Body of pancreas (tissue), 4 donors: ENCODE results near the gene ZCCHC17. TPM values are rescaled to one million over a fixed set of nuclear protein-coding genes. Genes with fewer than 3 reads are reported as not detected.
A peak's percentile ranks its signal among the peaks of the same experiment; 100 is the strongest.
"Not testable (repeated sequence)": the region's sequence is repeated elsewhere in the genome, so short reads cannot be mapped to it uniquely, and the experiment has no call there.

Experiments
- ATAC-seq: fragments of 150-250 bp; one replicate; pipeline ENCODE4 v1.9.1; 2016
- DNase-seq, 4 donors: peaks; one replicate each; pipeline ENCODE4 v3.0.0-alpha.2; 2019
- H3K27ac ChIP-seq, 4 donors: fragments of 200-600 bp; sonication (generic); 1 replicate in 3 of 4; 2 replicates in 1 of 4; pipeline versions ENCODE4 v1.5.1 to v1.6.1; 2016 to 2019; ENCODE audit warnings: mild to moderate bottlenecking in 1 of 4, mixed read lengths in 1 of 4, moderate library complexity in 1 of 4
- H3K27me3 ChIP-seq, 2 donors: fragments of 200-600 bp; sonication (generic); one replicate each; pipeline ENCODE4 v1.6.0; 2016; ENCODE audit warnings: mild to moderate bottlenecking in 1 of 2
- H3K36me3 ChIP-seq, 2 donors: fragments of 200-600 bp; sonication (generic); replicated peaks in 1 of 2; 2 replicates each; pipeline ENCODE4 v1.5.1; 2016; ENCODE audit warnings: low read depth in 2 of 2; ENCODE audit not compliant: insufficient read depth in 1 of 2
- H3K4me1 ChIP-seq: fragments of 200-600 bp; sonication (generic); one replicate; pipeline ENCODE4 v1.6.0; 2016
- H3K4me3 ChIP-seq, 2 donors: fragments of 200-600 bp; sonication (generic); 1 replicate in 1 of 2; 2 replicates in 1 of 2; pipeline ENCODE4 v1.5.1; 2016 to 2019
- H3K9me3 ChIP-seq, 3 donors: fragments of 200-600 bp; sonication (generic); 1 replicate in 2 of 3; 2 replicates in 1 of 3; pipeline ENCODE4 v1.5.1; 2016
- POLR2A ChIP-seq, 3 donors: fragments of 450-650 bp; IDR thresholded peaks; one replicate each; pipeline ENCODE4 v1.6.1; 2016; ENCODE audit warnings: antibody characterized with exemption in 3 of 3, mild to moderate bottlenecking in 2 of 3
- WGBS, 2 donors: methylation state at CpG; one replicate each; pipeline ENCODE4 v1.1.5; 2017; 5-methylcytosine and 5-hydroxymethylcytosine counted together
- intact Hi-C: fragments of 100-400 bp; cut with DNase I; formaldehyde crosslinking; loops from one replicate; pipeline ENCODE4 v1.15.1; 2023
- total RNA-seq, 2 donors: library from RNA; depleted of rRNA; stranded (reverse); fragments of >200 nt; gene quantifications; one replicate each; pipeline ENCODE4 v1.1.0, GENCODE V29; 2016
- TF ChIP-seq, protein P1 (sequence below), 7 experiments: fragments of 450-650 bp in 4 of 7; fragments of 200-600 bp in 3 of 7; sonication (generic) in 3 of 7; IDR thresholded peaks; one replicate each; pipeline ENCODE4 v1.5.1; 2016 to 2019; ENCODE audit warnings: antibody characterized with exemption in 7 of 7

ZCCHC17 gene
- total RNA-seq, 2 donors from 2014 or later = 8.0 to 9.2 TPM

DNA sequence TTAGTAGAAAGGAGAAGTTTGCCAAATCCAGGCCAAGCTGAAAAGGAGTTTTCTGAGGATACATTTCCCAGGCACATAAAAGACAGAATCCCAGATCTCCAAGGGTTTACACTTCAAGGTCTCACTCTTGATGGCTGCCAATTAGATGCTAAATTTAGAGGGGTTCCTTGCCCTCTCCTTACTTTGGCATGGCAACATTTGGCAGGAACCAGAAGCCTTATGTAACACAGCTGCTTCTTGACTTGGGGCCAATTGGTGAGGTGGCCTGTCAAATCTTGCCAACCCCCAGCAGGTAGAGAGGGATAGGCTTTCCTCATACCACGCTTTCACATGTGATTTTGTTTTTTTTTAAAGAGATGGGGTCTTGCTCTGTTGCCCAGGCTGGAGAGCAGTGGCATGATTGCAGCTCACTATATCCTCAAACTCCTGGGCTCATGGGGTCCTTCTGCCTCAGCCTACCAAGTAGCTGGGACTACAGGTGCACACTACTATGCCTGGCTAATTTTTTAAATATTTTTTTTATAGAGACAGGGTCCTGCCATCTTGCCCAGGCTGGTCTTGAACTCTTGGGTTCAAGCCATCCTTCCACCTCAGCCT is 31.9 kb upstream of the ZCCHC17 start:
- peak overlapping the region in 2 of 4 donors; percentile 30 to 42 for H3K27ac ChIP-seq
- WGBS, 2 donors = 11 to 17% methylated on average over 1 of the region's 1 CpG
- no peak for TF ChIP-seq POLR2A (IDR thresholded peaks at IDR 0.05)
- TF ChIP-seq, protein P1, sequence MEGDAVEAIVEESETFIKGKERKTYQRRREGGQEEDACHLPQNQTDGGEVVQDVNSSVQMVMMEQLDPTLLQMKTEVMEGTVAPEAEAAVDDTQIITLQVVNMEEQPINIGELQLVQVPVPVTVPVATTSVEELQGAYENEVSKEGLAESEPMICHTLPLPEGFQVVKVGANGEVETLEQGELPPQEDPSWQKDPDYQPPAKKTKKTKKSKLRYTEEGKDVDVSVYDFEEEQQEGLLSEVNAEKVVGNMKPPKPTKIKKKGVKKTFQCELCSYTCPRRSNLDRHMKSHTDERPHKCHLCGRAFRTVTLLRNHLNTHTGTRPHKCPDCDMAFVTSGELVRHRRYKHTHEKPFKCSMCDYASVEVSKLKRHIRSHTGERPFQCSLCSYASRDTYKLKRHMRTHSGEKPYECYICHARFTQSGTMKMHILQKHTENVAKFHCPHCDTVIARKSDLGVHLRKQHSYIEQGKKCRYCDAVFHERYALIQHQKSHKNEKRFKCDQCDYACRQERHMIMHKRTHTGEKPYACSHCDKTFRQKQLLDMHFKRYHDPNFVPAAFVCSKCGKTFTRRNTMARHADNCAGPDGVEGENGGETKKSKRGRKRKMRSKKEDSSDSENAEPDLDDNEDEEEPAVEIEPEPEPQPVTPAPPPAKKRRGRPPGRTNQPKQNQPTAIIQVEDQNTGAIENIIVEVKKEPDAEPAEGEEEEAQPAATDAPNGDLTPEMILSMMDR (IDR thresholded peaks at IDR 0.05) = no peak
- intact Hi-C loops = no loop called here
- peak; percentile 82 for ATAC-seq
- no peaks in the 10 kb centered on the region for H3K27me3 ChIP-seq
- H3K9me3 ChIP-seq = no peaks in the 10 kb centered on the region
- DNase-seq = peak; percentile 73 to 81 (median 76)
- peaks cover 9% of the 10 kb centered on the region for H3K4me1 ChIP-seq
- H3K36me3 ChIP-seq = peaks cover 0 to 24% of the 10 kb centered on the region in 2 donors
- H3K4me3 ChIP-seq = no peak overlapping the region

DNA sequence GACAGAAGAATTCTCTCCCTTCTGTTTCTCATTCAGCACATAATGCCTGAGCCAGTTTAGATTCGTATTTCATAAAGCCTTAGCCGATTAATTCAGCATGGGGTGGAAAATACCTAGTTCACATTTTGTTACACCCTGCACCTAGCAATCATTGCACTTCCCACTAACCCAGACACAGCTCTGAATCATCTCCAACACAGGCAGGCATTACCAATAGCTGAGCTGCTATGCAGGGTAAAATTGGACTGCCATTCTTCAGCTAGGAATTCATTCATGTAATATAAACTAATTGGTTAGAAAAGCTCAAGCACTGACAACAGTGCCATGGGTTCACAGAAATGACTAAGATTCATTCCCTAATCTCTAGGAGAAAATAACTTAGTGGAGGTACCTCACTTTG is 30.3 kb upstream of the ZCCHC17 start:
- Histone ChIP-seq H3K36me3 (peaks cover 0 to 18% of the 10 kb centered on the region in 2 donors), H3K9me3 (no peaks in the 10 kb centered on the region), H3K27ac (no peak overlapping the region), H3K4me1 (peaks cover 9% of the 10 kb centered on the region), H3K27me3 (no peaks in the 10 kb centered on the region), H3K4me3 (no peak overlapping the region)
- intact Hi-C loops = no loop called here
- 76 to 82% methylated on average over 2 of the region's 2 CpGs for WGBS, 2 donors
- no peak for ATAC-seq
- no peak for TF ChIP-seq POLR2A (IDR thresholded peaks at IDR 0.05)
- TF ChIP-seq, protein P1 (IDR thresholded peaks at IDR 0.05) = no peak
- no peak for DNase-seq

DNA sequence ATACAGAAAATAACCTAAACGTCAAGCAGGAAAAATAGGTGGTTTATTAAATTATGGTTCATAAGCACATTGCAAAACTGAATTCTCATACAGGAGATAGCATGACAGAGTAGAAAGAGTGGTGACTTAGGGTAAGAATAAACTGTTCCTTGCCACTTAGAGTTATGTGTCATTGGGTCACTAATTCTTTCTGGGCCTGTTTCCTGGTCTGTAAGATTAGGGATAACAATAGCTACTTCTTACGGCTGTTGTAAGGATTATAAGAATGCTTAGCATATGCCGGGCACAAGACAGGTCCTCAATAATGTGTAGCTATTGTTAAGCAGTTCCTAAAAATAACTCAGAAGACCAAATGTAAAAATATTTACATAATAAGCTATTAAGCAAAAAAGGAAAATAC is 24.5 kb upstream of the ZCCHC17 start:
- H3K36me3 ChIP-seq = peaks cover 0 to 12% of the 10 kb centered on the region in 2 donors
- no peak overlapping the region for H3K27ac ChIP-seq
- no peak for ATAC-seq
- intact Hi-C loops = no loop called here
- no peak overlapping the region for H3K4me3 ChIP-seq
- TF ChIP-seq, protein P1 (IDR thresholded peaks at IDR 0.05) = no peak
- no peaks in the 10 kb centered on the region for H3K4me1 ChIP-seq
- 80 to 81% methylated on average over 3 of the region's 3 CpGs for WGBS, 2 donors
- DNase-seq = no peak
- no peaks in the 10 kb centered on the region for H3K9me3 ChIP-seq
- no peaks in the 10 kb centered on the region for H3K27me3 ChIP-seq

DNA sequence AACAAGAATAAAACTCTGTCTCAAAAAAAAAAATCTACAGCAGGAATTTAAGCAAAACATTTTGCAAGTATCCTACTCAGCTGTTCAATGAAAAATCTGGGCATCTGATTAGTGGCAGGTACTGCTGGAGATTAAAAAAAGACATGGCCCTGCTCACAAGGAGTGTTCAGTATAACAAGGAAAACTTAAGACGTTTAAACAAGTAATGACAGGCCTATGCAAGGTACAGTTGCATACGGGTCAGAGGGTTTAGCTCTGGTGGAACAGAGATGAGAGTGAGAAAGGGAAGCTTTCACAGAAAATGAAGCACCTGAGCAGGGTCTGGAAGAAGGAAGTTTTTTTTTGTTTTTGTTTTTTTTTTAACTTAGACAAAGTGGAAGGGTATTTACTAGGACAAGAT is 23.2 kb upstream of the ZCCHC17 start:
- H3K9me3 ChIP-seq = no peaks in the 10 kb centered on the region
- H3K27me3 ChIP-seq = no peaks in the 10 kb centered on the region
- TF ChIP-seq, protein P1 (IDR thresholded peaks at IDR 0.05) = no peak
- no peak for TF ChIP-seq POLR2A (IDR thresholded peaks at IDR 0.05)
- no peaks in the 10 kb centered on the region for H3K4me1 ChIP-seq
- ATAC-seq (no peak), DNase-seq (no peak)
- intact Hi-C loops = no loop called here
- peaks cover 0 to 11% of the 10 kb centered on the region in 2 donors for H3K36me3 ChIP-seq
- H3K4me3 ChIP-seq = no peak overlapping the region
- H3K27ac ChIP-seq = no peak overlapping the region
- WGBS, 2 donors = 82 to 90% methylated on average over 2 of the region's 2 CpGs

DNA sequence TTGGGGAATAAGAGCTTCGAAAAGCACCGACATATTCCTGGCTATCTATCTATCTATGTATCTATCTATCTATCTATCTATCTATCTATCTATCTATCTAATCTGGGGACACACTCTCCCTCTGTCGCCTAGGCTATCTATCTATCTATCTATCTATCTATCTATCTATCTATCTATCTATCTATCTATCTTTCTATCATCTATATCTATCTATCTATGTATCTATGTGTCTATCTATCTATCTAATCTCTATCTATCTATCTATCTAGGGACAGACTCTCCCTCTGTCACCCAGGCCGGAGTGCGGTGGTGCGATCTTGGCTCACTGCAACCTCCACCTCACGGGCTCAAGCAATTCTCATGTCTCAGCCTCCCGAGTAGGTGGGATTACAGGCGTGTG is 14.4 kb upstream of the ZCCHC17 start:
- H3K9me3 ChIP-seq, H3K27me3 ChIP-seq, DNase-seq, H3K27ac ChIP-seq, intact Hi-C loops, H3K4me1 ChIP-seq, H3K4me3 ChIP-seq, ATAC-seq: not testable (repeated sequence)
- WGBS, 2 donors = 89 to 93% methylated on average over 9 of the region's 9 CpGs
- H3K36me3 ChIP-seq = peaks cover 0 to 13% of the 10 kb centered on the region in 2 donors

DNA sequence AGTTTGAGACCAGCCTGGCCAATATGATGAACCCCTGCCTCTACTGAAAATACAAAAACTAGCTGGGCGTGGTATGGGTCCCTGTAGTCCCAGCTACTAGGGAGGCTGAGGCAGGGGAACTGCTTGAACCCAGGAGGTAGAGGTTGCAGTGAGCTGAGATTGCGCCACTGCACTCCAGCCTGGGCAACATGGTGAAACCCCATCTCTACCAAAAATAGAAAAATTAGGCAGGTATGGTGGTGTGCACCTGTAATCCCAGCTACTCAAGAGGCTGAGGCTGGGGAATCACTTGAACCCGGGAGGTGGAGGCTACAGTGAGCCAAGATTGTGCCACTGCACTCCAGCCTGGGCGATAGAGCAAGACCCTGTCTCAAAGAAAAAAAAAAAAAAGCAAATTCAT is 9.0 kb upstream of the ZCCHC17 start:
- DNase-seq, intact Hi-C loops, H3K4me3 ChIP-seq, ATAC-seq, H3K4me1 ChIP-seq, H3K27ac ChIP-seq, H3K27me3 ChIP-seq, H3K9me3 ChIP-seq: not testable (repeated sequence)
- WGBS, 2 donors = 95 to 97% methylated on average over 4 of the region's 4 CpGs
- H3K36me3 ChIP-seq = peaks cover 0 to 25% of the 10 kb centered on the region in 2 donors
